Measurements from ENCODE around the gene SPHK2.

Gene SPHK2

GRCh38 chr19:48578891-48579290 is 40.4 kb upstream of the SPHK2 start:
- H3K4me3 ChIP-seq (ENCODE audit: low read depth, low read length) = no peak overlapping the region
- no peak for DNase-seq (ENCODE audit: low read depth)
- in situ Hi-C loops (cut with HindIII; ENCODE audit: low sequenced_read_pairs) = no loop called here
- TF ChIP-seq, protein P1, sequence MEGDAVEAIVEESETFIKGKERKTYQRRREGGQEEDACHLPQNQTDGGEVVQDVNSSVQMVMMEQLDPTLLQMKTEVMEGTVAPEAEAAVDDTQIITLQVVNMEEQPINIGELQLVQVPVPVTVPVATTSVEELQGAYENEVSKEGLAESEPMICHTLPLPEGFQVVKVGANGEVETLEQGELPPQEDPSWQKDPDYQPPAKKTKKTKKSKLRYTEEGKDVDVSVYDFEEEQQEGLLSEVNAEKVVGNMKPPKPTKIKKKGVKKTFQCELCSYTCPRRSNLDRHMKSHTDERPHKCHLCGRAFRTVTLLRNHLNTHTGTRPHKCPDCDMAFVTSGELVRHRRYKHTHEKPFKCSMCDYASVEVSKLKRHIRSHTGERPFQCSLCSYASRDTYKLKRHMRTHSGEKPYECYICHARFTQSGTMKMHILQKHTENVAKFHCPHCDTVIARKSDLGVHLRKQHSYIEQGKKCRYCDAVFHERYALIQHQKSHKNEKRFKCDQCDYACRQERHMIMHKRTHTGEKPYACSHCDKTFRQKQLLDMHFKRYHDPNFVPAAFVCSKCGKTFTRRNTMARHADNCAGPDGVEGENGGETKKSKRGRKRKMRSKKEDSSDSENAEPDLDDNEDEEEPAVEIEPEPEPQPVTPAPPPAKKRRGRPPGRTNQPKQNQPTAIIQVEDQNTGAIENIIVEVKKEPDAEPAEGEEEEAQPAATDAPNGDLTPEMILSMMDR (IDR thresholded peaks at IDR 0.05; ENCODE audit: low read depth, low read length, missing control alignments) = no peak

GRCh38 chr19:48582168-48582567 is 37.1 kb upstream of the SPHK2 start:
- in situ Hi-C loops (cut with HindIII; ENCODE audit: low sequenced_read_pairs) = no loop called here
- no peak for DNase-seq (ENCODE audit: low read depth)
- no peak overlapping the region for H3K4me3 ChIP-seq (ENCODE audit: low read depth, low read length)
- TF ChIP-seq, protein P1 (IDR thresholded peaks at IDR 0.05; ENCODE audit: low read depth, low read length, missing control alignments) = no peak

- no peak overlapping the region for H3K4me3 ChIP-seq (ENCODE audit: low read depth, low read length)
- in situ Hi-C loops (cut with HindIII; ENCODE audit: low sequenced_read_pairs) = no loop called here
- TF ChIP-seq, protein P1 (IDR thresholded peaks at IDR 0.05; ENCODE audit: low read depth, low read length, missing control alignments) = no peak
- no peak for DNase-seq (ENCODE audit: low read depth)
Observed at GRCh38 chr19:48587387-48587786, 31.9 kb upstream of the SPHK2 start.

- in situ Hi-C loops (cut with HindIII; ENCODE audit: low sequenced_read_pairs) = no loop called here
- TF ChIP-seq, protein P1 (IDR thresholded peaks at IDR 0.05; ENCODE audit: low read depth, low read length, missing control alignments) = peak; percentile 94
- DNase-seq (ENCODE audit: low read depth) = peak; percentile 51
- peak overlapping the region; percentile 35 for H3K4me3 ChIP-seq (ENCODE audit: low read depth, low read length)
Observed at GRCh38 chr19:48588670-48589401, 30.5 kb upstream of the SPHK2 start.

GRCh38 chr19:48591021-48591420 is 28.3 kb upstream of the SPHK2 start:
- no peak overlapping the region for H3K4me3 ChIP-seq (ENCODE audit: low read depth, low read length)
- DNase-seq (ENCODE audit: low read depth) = no peak
- in situ Hi-C loops (cut with HindIII; ENCODE audit: low sequenced_read_pairs) = no loop called here
- TF ChIP-seq, protein P1 (IDR thresholded peaks at IDR 0.05; ENCODE audit: low read depth, low read length, missing control alignments) = no peak

DNA sequence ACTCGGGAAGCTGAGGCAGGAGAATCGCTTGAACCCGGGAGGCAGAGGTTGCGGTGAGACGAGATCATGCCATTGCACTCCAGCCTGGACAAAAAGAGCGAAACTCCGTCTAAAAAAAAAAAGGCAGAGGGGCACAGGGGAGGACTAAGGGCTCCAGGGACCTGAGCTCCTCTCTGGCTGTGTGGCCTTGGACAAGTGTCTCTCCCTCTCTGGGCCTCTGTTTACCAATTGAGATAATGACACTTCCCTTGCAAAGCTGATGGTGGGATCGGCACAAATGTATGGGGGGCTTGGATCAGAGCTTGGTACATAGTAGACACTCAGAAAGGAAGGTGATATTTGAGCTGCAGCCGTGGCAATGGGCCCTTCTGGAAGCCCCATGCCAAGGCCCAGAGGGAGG is 24.1 kb upstream of the SPHK2 start:
- in situ Hi-C loops (cut with HindIII; ENCODE audit: low sequenced_read_pairs) = no loop called here
- DNase-seq (ENCODE audit: low read depth) = no peak
- TF ChIP-seq, protein P1 (IDR thresholded peaks at IDR 0.05; ENCODE audit: low read depth, low read length, missing control alignments) = no peak
- no peak overlapping the region for H3K4me3 ChIP-seq (ENCODE audit: low read depth, low read length)

Data from astrocyte of the cerebellum (primary cell).